ENCODE data around the gene TNFRSF19. TPM values are rescaled to one million over a fixed set of nuclear protein-coding genes. Genes with fewer than 3 reads are reported as not detected.

Gene TNFRSF19
- total RNA-seq, 1 experiment from 2014 or later = 0.54 TPM

GRCh38 chr13:23697772-23698313 is 127.6 kb downstream of the TNFRSF19 start:
- intact Hi-C loops (cut with micrococcal nuclease; ENCODE audit: unreplicated experiment) = no loop called here
- Histone ChIP-seq H3K4me1 (ENCODE audit: control insufficient read depth, insufficient read depth, low read length) (no peaks in the 10 kb centered on the region), H3K27me3 (ENCODE audit: control insufficient read depth, insufficient read depth, low read length) (no peaks in the 10 kb centered on the region), H3K27ac (ENCODE audit: low read length) (no peak overlapping the region), H3K4me3 (ENCODE audit: low read depth in 2 of 2, low read length in 2 of 2) (no peak overlapping the region), H3K9me3 (ENCODE audit: control insufficient read depth, insufficient read depth, low read depth, low read length) (no peaks in the 10 kb centered on the region), H3K36me3 (ENCODE audit: control insufficient read depth, insufficient read depth, low read length) (no peaks in the 10 kb centered on the region)
- no peak for TF ChIP-seq TCF7L2 (IDR thresholded peaks at IDR 0.05; ENCODE audit: low read depth, low read length)
- TF ChIP-seq, protein P1, sequence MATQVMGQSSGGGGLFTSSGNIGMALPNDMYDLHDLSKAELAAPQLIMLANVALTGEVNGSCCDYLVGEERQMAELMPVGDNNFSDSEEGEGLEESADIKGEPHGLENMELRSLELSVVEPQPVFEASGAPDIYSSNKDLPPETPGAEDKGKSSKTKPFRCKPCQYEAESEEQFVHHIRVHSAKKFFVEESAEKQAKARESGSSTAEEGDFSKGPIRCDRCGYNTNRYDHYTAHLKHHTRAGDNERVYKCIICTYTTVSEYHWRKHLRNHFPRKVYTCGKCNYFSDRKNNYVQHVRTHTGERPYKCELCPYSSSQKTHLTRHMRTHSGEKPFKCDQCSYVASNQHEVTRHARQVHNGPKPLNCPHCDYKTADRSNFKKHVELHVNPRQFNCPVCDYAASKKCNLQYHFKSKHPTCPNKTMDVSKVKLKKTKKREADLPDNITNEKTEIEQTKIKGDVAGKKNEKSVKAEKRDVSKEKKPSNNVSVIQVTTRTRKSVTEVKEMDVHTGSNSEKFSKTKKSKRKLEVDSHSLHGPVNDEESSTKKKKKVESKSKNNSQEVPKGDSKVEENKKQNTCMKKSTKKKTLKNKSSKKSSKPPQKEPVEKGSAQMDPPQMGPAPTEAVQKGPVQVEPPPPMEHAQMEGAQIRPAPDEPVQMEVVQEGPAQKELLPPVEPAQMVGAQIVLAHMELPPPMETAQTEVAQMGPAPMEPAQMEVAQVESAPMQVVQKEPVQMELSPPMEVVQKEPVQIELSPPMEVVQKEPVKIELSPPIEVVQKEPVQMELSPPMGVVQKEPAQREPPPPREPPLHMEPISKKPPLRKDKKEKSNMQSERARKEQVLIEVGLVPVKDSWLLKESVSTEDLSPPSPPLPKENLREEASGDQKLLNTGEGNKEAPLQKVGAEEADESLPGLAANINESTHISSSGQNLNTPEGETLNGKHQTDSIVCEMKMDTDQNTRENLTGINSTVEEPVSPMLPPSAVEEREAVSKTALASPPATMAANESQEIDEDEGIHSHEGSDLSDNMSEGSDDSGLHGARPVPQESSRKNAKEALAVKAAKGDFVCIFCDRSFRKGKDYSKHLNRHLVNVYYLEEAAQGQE (IDR thresholded peaks at IDR 0.05; ENCODE audit: insufficient read depth in 1 of 2, low read depth in 2 of 2, low read length in 1 of 2) = no peak
- TF ChIP-seq, protein P2, sequence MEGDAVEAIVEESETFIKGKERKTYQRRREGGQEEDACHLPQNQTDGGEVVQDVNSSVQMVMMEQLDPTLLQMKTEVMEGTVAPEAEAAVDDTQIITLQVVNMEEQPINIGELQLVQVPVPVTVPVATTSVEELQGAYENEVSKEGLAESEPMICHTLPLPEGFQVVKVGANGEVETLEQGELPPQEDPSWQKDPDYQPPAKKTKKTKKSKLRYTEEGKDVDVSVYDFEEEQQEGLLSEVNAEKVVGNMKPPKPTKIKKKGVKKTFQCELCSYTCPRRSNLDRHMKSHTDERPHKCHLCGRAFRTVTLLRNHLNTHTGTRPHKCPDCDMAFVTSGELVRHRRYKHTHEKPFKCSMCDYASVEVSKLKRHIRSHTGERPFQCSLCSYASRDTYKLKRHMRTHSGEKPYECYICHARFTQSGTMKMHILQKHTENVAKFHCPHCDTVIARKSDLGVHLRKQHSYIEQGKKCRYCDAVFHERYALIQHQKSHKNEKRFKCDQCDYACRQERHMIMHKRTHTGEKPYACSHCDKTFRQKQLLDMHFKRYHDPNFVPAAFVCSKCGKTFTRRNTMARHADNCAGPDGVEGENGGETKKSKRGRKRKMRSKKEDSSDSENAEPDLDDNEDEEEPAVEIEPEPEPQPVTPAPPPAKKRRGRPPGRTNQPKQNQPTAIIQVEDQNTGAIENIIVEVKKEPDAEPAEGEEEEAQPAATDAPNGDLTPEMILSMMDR (IDR thresholded peaks at IDR 0.05) = no peak
- no peak for TF ChIP-seq SIN3A (IDR thresholded peaks at IDR 0.05; ENCODE audit: borderline replicate concordance, insufficient read depth, low read depth, low read length)
- no peak for TF ChIP-seq POLR2AphosphoS5 (IDR thresholded peaks at IDR 0.05; ENCODE audit: low read depth, low read length)
- ATAC-seq (no peak), DNase-seq (ENCODE audit: low read depth, low spot score) (no peak)
- no TSS peak for BruUV-seq (replicated peaks)
- in situ Hi-C loops (cut with HindIII; ENCODE audit: low pct_unique_long_range_greater_than_20kb, low sequenced_read_pairs) = no loop called here
- CTCF ChIA-PET = no interaction called here
- POLR2A ChIA-PET = no interaction called here

GRCh38 chr13:23699271-23699670 is 129.1 kb downstream of the TNFRSF19 start:
- Histone ChIP-seq H3K4me1 (ENCODE audit: control insufficient read depth, insufficient read depth, low read length) (no peaks in the 10 kb centered on the region), H3K36me3 (ENCODE audit: control insufficient read depth, insufficient read depth, low read length) (no peaks in the 10 kb centered on the region), H3K27me3 (ENCODE audit: control insufficient read depth, insufficient read depth, low read length) (no peaks in the 10 kb centered on the region), H3K27ac (ENCODE audit: low read length) (no peak overlapping the region), H3K9me3 (ENCODE audit: control insufficient read depth, insufficient read depth, low read depth, low read length) (no peaks in the 10 kb centered on the region), H3K4me3 (ENCODE audit: low read depth in 2 of 2, low read length in 2 of 2) (no peak overlapping the region)
- ChIA-PET POLR2A (no interaction called here), CTCF (no interaction called here)
- no TSS peak for BruUV-seq (replicated peaks)
- DNase-seq (ENCODE audit: low read depth, low spot score) = no peak
- in situ Hi-C loops (cut with HindIII; ENCODE audit: low pct_unique_long_range_greater_than_20kb, low sequenced_read_pairs) (no loop called here), intact Hi-C loops (cut with micrococcal nuclease; ENCODE audit: unreplicated experiment) (no loop called here)
- no peak for ATAC-seq
- TF ChIP-seq TCF7L2 (IDR thresholded peaks at IDR 0.05; ENCODE audit: low read depth, low read length) (no peak), POLR2AphosphoS5 (IDR thresholded peaks at IDR 0.05; ENCODE audit: low read depth, low read length) (no peak), SIN3A (IDR thresholded peaks at IDR 0.05; ENCODE audit: borderline replicate concordance, insufficient read depth, low read depth, low read length) (no peak)
- TF ChIP-seq, protein P1 (IDR thresholded peaks at IDR 0.05; ENCODE audit: insufficient read depth in 1 of 2, low read depth in 2 of 2, low read length in 1 of 2) = no peak
- TF ChIP-seq, protein P2 (IDR thresholded peaks at IDR 0.05) = no peak

Data from Panc1 (cell line).